ENCODE results near the gene FBXO3.
A peak's percentile ranks its signal among the peaks of the same experiment; 100 is the strongest.

Gene FBXO3

GRCh38 chr11:33701302-33702230 lies 72.8 kb downstream of the FBXO3 start:
- peak in 1 of 2 experiments; percentile 55 for DNase-seq (ENCODE audit: low read depth in 1 of 2, low spot score in 1 of 2)
- in situ Hi-C loops (cut with HindIII; ENCODE audit: low pct_unique_long_range_greater_than_20kb, low sequenced_read_pairs), result no loop called here
- no peak for TF ChIP-seq JUND (IDR thresholded peaks at IDR 0.05; ENCODE audit: low read depth)

GRCh38 chr11:33700502-33701271 lies 73.6 kb downstream of the FBXO3 start, which contains the start of gene C11orf91:
Gene C11orf91 (minus strand): TSS chr11:33700826. CDS start chr11:33700740, 86 bp downstream.
- no peak for TF ChIP-seq JUND (IDR thresholded peaks at IDR 0.05; ENCODE audit: low read depth)
- DNase-seq (ENCODE audit: low read depth in 1 of 2, low spot score in 1 of 2), result peak; percentile 92 to 93
- in situ Hi-C loops (cut with HindIII; ENCODE audit: low pct_unique_long_range_greater_than_20kb, low sequenced_read_pairs), result no loop called here

DNA sequence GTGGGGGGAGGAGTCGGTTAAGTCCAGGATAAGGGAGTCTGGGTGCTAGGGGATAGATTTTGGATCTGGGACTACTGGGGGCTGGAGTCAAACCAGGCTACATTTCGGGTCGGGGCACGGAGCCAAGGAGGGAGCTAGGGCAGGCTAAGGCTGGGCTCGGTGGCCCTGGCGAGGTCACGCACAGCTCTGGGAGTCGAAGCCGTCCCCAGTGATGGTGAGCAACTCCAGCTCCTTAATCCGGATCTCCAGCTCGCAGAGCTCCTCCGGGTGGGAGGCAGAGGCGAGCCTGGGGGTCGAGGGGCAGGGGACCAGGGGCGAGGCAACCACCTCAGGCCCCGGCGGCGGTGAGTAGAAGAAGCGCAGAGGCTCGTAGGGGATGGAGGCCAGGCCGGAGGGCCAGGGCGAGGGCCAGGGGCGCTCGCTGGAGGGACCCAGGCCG lies 74.2 kb downstream of the FBXO3 start:
- no peak for TF ChIP-seq JUND (IDR thresholded peaks at IDR 0.05; ENCODE audit: low read depth)
- DNase-seq (ENCODE audit: low read depth in 1 of 2, low spot score in 1 of 2), result no peak
- in situ Hi-C loops (cut with HindIII; ENCODE audit: low pct_unique_long_range_greater_than_20kb, low sequenced_read_pairs), result no loop called here

GRCh38 chr11:33699515-33700062 lies 74.7 kb downstream of the FBXO3 start:
- DNase-seq (ENCODE audit: low read depth in 1 of 2, low spot score in 1 of 2), result no peak
- no peak for TF ChIP-seq JUND (IDR thresholded peaks at IDR 0.05; ENCODE audit: low read depth)
- in situ Hi-C loops (cut with HindIII; ENCODE audit: low pct_unique_long_range_greater_than_20kb, low sequenced_read_pairs), result no loop called here

- DNase-seq (ENCODE audit: low read depth in 1 of 2, low spot score in 1 of 2), result no peak
- in situ Hi-C loops (cut with HindIII; ENCODE audit: low pct_unique_long_range_greater_than_20kb, low sequenced_read_pairs), result no loop called here
- no peak for TF ChIP-seq JUND (IDR thresholded peaks at IDR 0.05; ENCODE audit: low read depth)
Observed at GRCh38 chr11:33698921-33699320, 75.4 kb downstream of the FBXO3 start.

DNA sequence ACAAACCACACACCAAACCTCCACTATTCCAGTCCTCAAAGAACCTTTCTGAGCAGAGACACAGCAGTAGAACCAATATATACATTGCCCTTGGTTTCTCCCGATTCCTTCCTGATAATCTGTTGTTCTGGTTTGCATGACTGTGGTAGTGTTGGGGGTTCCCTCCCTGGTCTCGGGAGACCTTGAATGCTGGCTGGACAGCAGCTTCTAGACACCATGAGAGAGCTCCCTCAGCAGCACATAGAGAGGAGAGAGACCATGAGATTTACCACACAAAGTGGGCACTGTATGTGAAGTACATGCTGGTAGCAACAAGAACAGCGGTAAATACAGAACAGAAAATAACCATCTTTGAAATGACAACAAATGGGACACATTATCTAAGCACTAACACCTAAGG lies 76.3 kb downstream of the FBXO3 start:
- DNase-seq (ENCODE audit: low read depth in 1 of 2, low spot score in 1 of 2), result no peak
- no peak for TF ChIP-seq JUND (IDR thresholded peaks at IDR 0.05; ENCODE audit: low read depth)
- in situ Hi-C loops (cut with HindIII; ENCODE audit: low pct_unique_long_range_greater_than_20kb, low sequenced_read_pairs), result no loop called here

GRCh38 chr11:33696931-33697638 lies 77.2 kb downstream of the FBXO3 start:
- in situ Hi-C loops (cut with HindIII; ENCODE audit: low pct_unique_long_range_greater_than_20kb, low sequenced_read_pairs), result no loop called here
- DNase-seq (ENCODE audit: low read depth in 1 of 2, low spot score in 1 of 2), result no peak
- no peak for TF ChIP-seq JUND (IDR thresholded peaks at IDR 0.05; ENCODE audit: low read depth)

- no peak for TF ChIP-seq JUND (IDR thresholded peaks at IDR 0.05; ENCODE audit: low read depth)
- in situ Hi-C loops (cut with HindIII; ENCODE audit: low pct_unique_long_range_greater_than_20kb, low sequenced_read_pairs), result no loop called here
- DNase-seq (ENCODE audit: low read depth in 1 of 2, low spot score in 1 of 2), result no peak
Observed at GRCh38 chr11:33696411-33696810, 77.9 kb downstream of the FBXO3 start.

- DNase-seq (ENCODE audit: low read depth in 1 of 2, low spot score in 1 of 2), result no peak
- no peak for TF ChIP-seq JUND (IDR thresholded peaks at IDR 0.05; ENCODE audit: low read depth)
- in situ Hi-C loops (cut with HindIII; ENCODE audit: low pct_unique_long_range_greater_than_20kb, low sequenced_read_pairs), result no loop called here
Observed at GRCh38 chr11:33695051-33695566, 79.2 kb downstream of the FBXO3 start.

- DNase-seq (ENCODE audit: low read depth in 1 of 2, low spot score in 1 of 2), result no peak
- TF ChIP-seq JUND (IDR thresholded peaks at IDR 0.05; ENCODE audit: low read depth), result no peak
- in situ Hi-C loops (cut with HindIII; ENCODE audit: low pct_unique_long_range_greater_than_20kb, low sequenced_read_pairs), result no loop called here
Observed at GRCh38 chr11:33694346-33695050, 79.8 kb downstream of the FBXO3 start.

DNA sequence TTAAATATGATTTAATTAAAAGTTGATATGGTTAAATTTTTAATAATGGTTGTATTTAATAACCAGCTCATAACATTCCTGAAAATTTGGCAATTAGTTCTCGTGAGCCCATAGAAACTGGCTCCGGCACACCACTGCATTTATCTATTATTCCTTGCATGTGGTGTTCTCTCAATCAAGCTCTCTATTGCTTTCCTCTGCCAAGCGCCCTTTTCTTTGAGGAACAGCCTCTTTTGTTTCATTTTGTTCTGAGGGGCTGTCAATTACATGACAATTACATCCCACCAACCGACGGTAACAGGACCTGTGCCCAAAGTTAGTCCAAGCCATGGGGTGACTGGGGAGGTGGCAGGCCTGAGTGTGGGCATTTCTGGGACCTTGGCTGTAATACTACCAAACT lies 81.8 kb downstream of the FBXO3 start:
- TF ChIP-seq JUND (IDR thresholded peaks at IDR 0.05; ENCODE audit: low read depth), result no peak
- in situ Hi-C loops (cut with HindIII; ENCODE audit: low pct_unique_long_range_greater_than_20kb, low sequenced_read_pairs), result no loop called here
- no peak for DNase-seq (ENCODE audit: low read depth in 1 of 2, low spot score in 1 of 2)
